Measurements from ENCODE around the gene AFF3.
"Not testable (repeated sequence)": the region's sequence is repeated elsewhere in the genome, so short reads cannot be mapped to it uniquely, and the experiment has no call there.

AFF3 gene

GRCh38 chr2:99777656-99778290 lies 364.6 kb downstream of the AFF3 start:
- Histone ChIP-seq H3K36me3 (replicated peaks; ENCODE audit: low read depth, low read length) (peaks cover 9% of the 10 kb centered on the region), H3K4me1 (ENCODE audit: low read length) (peaks cover 18% of the 10 kb centered on the region), H3K27me3 (ENCODE audit: low read depth, low read length) (no peaks in the 10 kb centered on the region), H3K27ac (ENCODE audit: low read length) (no peak overlapping the region), H3K4me3 (ENCODE audit: low read length) (no peak overlapping the region), H3K9me3 (ENCODE audit: insufficient read depth, low read length) (no peaks in the 10 kb centered on the region), H3K79me2 (ENCODE audit: low read length) (no peaks in the 10 kb centered on the region), H2AFZ (ENCODE audit: low read depth, low read length) (no peak overlapping the region), H4K20me1 (ENCODE audit: insufficient read depth, low read length) (peaks cover 20% of the 10 kb centered on the region), H3K9ac (ENCODE audit: low read length) (no peak overlapping the region), H3K4me2 (ENCODE audit: low read length) (no peak overlapping the region)
- TF ChIP-seq CTCF (IDR thresholded peaks at IDR 0.05; ENCODE audit: low read depth, low read length) (no peak), EZH2phosphoT487 (IDR thresholded peaks at IDR 0.05; ENCODE audit: low read depth) (no peak)

- Histone ChIP-seq H3K27me3 (ENCODE audit: low read depth, low read length) (no peaks in the 10 kb centered on the region), H3K79me2 (ENCODE audit: low read length) (no peaks in the 10 kb centered on the region), H3K4me3 (ENCODE audit: low read length) (no peak overlapping the region), H3K9ac (ENCODE audit: low read length) (no peak overlapping the region), H4K20me1 (ENCODE audit: insufficient read depth, low read length) (peaks cover 24% of the 10 kb centered on the region), H2AFZ (ENCODE audit: low read depth, low read length) (no peak overlapping the region), H3K27ac (ENCODE audit: low read length) (no peak overlapping the region), H3K9me3 (ENCODE audit: insufficient read depth, low read length) (no peaks in the 10 kb centered on the region), H3K36me3 (replicated peaks; ENCODE audit: low read depth, low read length) (peaks cover 9% of the 10 kb centered on the region), H3K4me1 (ENCODE audit: low read length) (peaks cover 25% of the 10 kb centered on the region), H3K4me2 (ENCODE audit: low read length) (no peak overlapping the region)
- TF ChIP-seq EZH2phosphoT487 (IDR thresholded peaks at IDR 0.05; ENCODE audit: low read depth) (no peak), CTCF (IDR thresholded peaks at IDR 0.05; ENCODE audit: low read depth, low read length) (no peak)
These were observed 365.3 kb downstream of the AFF3 start for GRCh38 chr2:99776906-99777646.

GRCh38 chr2:99776206-99776905 lies 366.0 kb downstream of the AFF3 start:
- Histone ChIP-seq H3K9ac (ENCODE audit: low read length) (no peak overlapping the region), H3K9me3 (ENCODE audit: insufficient read depth, low read length) (no peaks in the 10 kb centered on the region), H3K4me2 (ENCODE audit: low read length) (no peak overlapping the region), H3K36me3 (replicated peaks; ENCODE audit: low read depth, low read length) (peaks cover 12% of the 10 kb centered on the region), H3K4me1 (ENCODE audit: low read length) (peaks cover 29% of the 10 kb centered on the region), H3K27ac (ENCODE audit: low read length) (no peak overlapping the region), H3K4me3 (ENCODE audit: low read length) (no peak overlapping the region), H2AFZ (ENCODE audit: low read depth, low read length) (no peak overlapping the region), H3K79me2 (ENCODE audit: low read length) (no peaks in the 10 kb centered on the region), H4K20me1 (ENCODE audit: insufficient read depth, low read length) (peaks cover 24% of the 10 kb centered on the region), H3K27me3 (ENCODE audit: low read depth, low read length) (no peaks in the 10 kb centered on the region)
- TF ChIP-seq EZH2phosphoT487 (IDR thresholded peaks at IDR 0.05; ENCODE audit: low read depth) (no peak), CTCF (IDR thresholded peaks at IDR 0.05; ENCODE audit: low read depth, low read length) (no peak)

- Histone ChIP-seq H3K36me3 (replicated peaks; ENCODE audit: low read depth, low read length) (peaks cover 12% of the 10 kb centered on the region), H3K4me3 (ENCODE audit: low read length) (no peak overlapping the region), H3K79me2 (ENCODE audit: low read length) (no peaks in the 10 kb centered on the region), H3K4me1 (ENCODE audit: low read length) (peaks cover 29% of the 10 kb centered on the region), H3K4me2 (ENCODE audit: low read length) (no peak overlapping the region), H2AFZ (ENCODE audit: low read depth, low read length) (no peak overlapping the region), H4K20me1 (ENCODE audit: insufficient read depth, low read length) (peaks cover 20% of the 10 kb centered on the region), H3K9me3 (ENCODE audit: insufficient read depth, low read length) (no peaks in the 10 kb centered on the region), H3K27me3 (ENCODE audit: low read depth, low read length) (no peaks in the 10 kb centered on the region), H3K27ac (ENCODE audit: low read length) (no peak overlapping the region), H3K9ac (ENCODE audit: low read length) (no peak overlapping the region)
- TF ChIP-seq EZH2phosphoT487 (IDR thresholded peaks at IDR 0.05; ENCODE audit: low read depth) = no peak
- no peak for TF ChIP-seq CTCF (IDR thresholded peaks at IDR 0.05; ENCODE audit: low read depth, low read length)
These were observed 366.8 kb downstream of the AFF3 start for GRCh38 chr2:99775585-99775984.

- not testable (repeated sequence) for H3K27me3 ChIP-seq (ENCODE audit: low read depth, low read length); H3K9ac ChIP-seq (ENCODE audit: low read length); H3K4me3 ChIP-seq (ENCODE audit: low read length); H3K9me3 ChIP-seq (ENCODE audit: insufficient read depth, low read length); H3K4me2 ChIP-seq (ENCODE audit: low read length); H2AFZ ChIP-seq (ENCODE audit: low read depth, low read length); H3K27ac ChIP-seq (ENCODE audit: low read length); H3K79me2 ChIP-seq (ENCODE audit: low read length)
- H4K20me1 ChIP-seq (ENCODE audit: insufficient read depth, low read length) = peaks cover 18% of the 10 kb centered on the region
- H3K4me1 ChIP-seq (ENCODE audit: low read length) = peaks cover 29% of the 10 kb centered on the region
- peaks cover 17% of the 10 kb centered on the region for H3K36me3 ChIP-seq (replicated peaks; ENCODE audit: low read depth, low read length)
These were observed 368.7 kb downstream of the AFF3 start for GRCh38 chr2:99773642-99774041.
